Measurements from ENCODE around the gene KLHL35.

- TF ChIP-seq, protein P1, sequence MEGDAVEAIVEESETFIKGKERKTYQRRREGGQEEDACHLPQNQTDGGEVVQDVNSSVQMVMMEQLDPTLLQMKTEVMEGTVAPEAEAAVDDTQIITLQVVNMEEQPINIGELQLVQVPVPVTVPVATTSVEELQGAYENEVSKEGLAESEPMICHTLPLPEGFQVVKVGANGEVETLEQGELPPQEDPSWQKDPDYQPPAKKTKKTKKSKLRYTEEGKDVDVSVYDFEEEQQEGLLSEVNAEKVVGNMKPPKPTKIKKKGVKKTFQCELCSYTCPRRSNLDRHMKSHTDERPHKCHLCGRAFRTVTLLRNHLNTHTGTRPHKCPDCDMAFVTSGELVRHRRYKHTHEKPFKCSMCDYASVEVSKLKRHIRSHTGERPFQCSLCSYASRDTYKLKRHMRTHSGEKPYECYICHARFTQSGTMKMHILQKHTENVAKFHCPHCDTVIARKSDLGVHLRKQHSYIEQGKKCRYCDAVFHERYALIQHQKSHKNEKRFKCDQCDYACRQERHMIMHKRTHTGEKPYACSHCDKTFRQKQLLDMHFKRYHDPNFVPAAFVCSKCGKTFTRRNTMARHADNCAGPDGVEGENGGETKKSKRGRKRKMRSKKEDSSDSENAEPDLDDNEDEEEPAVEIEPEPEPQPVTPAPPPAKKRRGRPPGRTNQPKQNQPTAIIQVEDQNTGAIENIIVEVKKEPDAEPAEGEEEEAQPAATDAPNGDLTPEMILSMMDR (IDR thresholded peaks at IDR 0.05) = no peak
- TF ChIP-seq EP300 (IDR thresholded peaks at IDR 0.05) = no peak
- no peak for TF ChIP-seq POLR2A (IDR thresholded peaks at IDR 0.05)
These were observed 2.5 kb upstream of the KLHL35 start for GRCh38 chr11:75435571-75435925.

Data from stomach (tissue), 4 donors.